ELF-1 (cell line): ENCODE results near the gene SLC35F1.
"Not testable (repeated sequence)": the region's sequence is repeated elsewhere in the genome, so short reads cannot be mapped to it uniquely, and the experiment has no call there.

Experiments used
- DNase-seq: peaks from one replicate; pipeline ENCODE4 v3.0.0-alpha.2; 2016; ENCODE audit warnings: low read depth, low spot score

Gene SLC35F1

GRCh38 chr6:117927866-117928265 lies 20.8 kb downstream of the SLC35F1 start:
- no peak for DNase-seq

- no peak for DNase-seq
Measured at GRCh38 chr6:117928833-117929232, 21.8 kb downstream of the SLC35F1 start.

- DNase-seq: no peak
Measured at GRCh38 chr6:117929501-117929900, 22.4 kb downstream of the SLC35F1 start.

DNA sequence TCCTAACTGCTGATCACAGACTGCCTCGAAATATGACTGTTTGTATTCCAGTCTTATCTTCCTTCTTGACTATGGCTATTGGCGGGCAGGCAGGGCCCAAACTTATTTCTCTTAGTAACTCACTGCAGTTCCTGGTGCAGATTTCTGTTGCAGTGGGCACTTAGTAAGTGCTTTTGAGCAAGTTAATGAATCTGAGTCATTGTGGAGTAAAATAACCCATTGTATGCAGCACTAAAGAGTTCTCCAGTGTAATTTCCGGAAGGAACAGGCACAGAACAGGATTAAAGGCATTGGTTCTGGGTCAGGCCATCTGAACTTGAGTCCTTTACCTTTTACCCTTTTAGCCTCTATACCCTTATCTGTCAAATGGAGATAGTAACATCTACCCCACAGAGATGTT lies 23.6 kb downstream of the SLC35F1 start:
- no peak for DNase-seq

GRCh38 chr6:117932001-117932400 lies 24.9 kb downstream of the SLC35F1 start:
- no peak for DNase-seq

DNA sequence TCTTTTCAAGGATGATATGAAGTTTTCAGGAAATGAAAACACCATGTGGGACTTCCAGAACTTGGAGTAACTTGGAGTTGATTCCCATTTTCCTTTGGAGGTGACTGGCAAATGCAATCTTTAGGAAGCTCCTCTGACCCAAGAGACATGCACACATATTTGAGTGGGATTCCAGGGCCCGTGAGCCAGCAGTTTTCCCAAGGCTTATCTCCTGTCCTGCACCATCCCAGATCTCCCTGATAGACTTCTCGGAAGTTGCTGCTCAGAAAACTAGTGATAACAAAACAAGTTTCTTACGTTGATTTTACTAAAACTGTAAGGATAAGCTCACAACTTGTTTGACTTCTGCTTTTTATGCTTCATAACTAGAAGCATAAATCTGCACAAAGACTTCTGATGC lies 25.6 kb downstream of the SLC35F1 start:
- DNase-seq: no peak

DNA sequence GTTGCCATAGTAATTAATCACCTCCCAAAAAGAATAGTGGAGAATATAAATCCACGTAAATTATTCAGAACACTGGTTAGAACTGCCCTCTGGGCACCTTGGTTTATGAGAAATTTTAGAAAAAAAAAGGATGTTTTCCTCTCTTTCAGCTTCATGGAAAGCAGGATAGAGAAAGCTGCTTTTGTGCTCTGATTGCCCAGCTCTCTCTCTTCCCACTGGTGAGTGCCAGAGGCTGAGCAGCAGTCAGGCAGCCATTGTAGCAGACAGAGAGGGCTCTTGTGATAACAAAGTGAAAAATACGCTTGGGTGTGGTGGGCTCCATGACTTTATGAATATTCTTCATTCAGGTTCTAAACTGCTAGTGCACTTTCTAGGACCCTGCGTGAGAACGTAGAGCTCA lies 26.4 kb downstream of the SLC35F1 start:
- no peak for DNase-seq

DNA sequence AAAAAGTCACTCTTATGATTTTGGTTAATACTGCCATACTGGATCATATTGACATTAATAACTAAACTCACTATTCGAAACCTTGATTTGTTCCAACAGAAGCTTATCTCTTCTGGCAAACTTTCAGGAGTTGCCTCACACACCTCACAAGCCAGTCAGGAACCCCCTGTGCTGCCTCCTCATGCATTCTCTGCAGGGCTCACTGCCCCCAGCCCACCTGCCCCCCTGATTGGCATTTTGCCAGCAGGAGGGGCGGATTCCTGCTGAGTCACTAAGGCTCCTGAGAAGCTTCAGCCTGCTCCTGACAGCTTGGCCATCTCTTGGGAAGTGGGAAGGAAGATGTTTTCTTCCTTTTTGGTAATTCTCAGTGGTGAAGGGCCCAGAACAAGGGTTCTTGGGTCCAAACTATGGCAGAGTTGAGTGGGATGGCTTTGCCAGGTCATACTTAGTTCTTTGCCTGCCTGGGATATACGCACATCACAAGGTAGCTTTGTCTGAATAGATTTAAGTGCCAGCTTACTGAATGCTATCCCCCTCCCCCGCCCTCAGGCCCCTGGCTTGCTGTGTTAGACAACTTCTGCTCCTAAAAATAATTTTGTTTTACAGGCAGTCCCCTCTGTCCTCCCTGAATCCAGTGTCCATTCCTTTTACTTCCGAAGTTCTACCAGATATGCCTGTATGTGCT lies 31.4 kb downstream of the SLC35F1 start:
- peak; percentile 63 for DNase-seq

DNA sequence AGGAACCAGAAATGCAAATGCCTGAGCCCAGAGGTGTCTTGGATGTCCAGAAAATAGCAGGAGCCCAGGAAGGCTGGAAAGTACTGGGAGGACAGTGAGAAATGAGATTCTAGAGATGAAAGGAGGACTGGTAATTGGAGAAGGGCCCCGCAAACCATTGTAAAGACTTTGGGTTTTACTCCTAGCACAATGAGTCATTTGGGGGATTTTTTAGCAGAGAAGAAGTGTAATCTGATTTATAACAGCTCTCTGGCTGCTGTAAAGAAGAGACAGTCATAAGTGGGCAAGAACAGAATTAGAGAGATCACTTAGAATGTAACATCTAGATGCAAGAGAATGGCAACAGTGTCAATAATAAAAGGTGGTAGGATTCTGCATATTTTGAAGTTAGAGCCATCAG lies 40.2 kb downstream of the SLC35F1 start:
- no peak for DNase-seq

GRCh38 chr6:117951783-117952182 lies 44.7 kb downstream of the SLC35F1 start:
- peak; percentile 84 for DNase-seq

DNA sequence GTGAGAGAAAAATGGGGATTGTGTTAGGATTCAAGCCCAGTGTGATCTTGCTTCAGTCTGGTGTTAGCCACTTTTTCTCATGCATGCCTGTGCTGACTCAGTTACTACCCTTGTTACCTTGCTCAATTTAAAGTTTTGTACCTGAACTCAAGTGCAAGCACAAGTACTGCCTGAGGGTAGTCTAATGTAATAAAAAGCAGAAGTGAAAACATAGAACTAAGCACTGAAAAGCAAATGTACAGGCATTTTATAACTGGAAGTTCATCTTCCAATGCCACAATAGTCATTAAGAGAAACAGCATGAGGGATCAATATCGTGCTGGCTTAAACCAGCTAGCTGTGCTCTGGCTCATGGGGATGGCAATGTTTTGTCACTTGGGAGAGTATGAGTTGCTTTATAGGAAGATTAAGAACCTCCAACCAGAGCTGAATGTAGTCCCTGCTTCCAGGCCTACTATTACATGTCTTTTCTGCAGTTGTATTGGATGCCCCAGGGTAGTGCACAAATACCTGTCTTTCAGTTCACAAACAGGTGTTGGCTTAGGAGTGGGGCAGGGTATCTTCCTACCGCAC lies 48.7 kb downstream of the SLC35F1 start:
- no peak for DNase-seq

DNA sequence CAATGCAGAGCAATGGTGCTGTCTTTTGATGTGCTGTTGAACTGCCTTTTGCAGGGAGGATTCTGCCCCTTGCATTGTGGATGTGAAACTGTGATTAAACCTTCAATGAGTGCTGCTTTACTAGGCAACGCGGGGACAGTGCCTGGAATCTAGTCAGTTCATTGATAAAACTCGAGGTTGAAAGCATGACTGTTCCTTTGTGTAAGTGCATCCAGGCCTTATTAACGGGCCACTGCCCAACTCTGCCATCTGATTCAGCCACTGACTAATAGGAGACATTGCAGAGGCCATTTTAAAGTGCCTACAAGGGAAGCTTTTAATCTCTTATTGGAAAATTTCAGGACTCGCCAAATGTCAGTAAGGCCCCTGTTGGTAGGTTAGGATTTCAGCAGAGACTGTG lies 49.3 kb downstream of the SLC35F1 start:
- no peak for DNase-seq

DNA sequence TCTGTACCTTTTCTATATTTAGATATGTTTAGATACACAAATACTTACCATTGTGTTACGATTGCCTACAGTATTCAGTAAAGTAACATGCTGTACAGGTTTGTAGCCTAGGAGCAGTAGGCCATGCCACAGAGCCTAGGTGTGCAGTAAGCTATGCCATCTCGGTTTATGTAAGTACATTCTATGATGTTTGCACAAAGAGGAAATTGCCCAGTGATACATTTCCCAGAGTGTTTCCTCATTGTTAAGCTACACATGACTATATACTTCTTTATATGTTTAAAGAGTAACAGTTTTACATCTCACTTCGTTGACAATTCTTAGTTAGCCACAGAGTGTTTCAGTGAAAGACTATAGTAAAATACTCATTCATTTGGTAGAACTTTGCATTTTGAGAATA lies 51.5 kb downstream of the SLC35F1 start:
- DNase-seq: no peak

GRCh38 chr6:117960877-117961276 lies 53.8 kb downstream of the SLC35F1 start:
- no peak for DNase-seq

GRCh38 chr6:117961301-117961700 lies 54.2 kb downstream of the SLC35F1 start:
- DNase-seq: no peak

DNA sequence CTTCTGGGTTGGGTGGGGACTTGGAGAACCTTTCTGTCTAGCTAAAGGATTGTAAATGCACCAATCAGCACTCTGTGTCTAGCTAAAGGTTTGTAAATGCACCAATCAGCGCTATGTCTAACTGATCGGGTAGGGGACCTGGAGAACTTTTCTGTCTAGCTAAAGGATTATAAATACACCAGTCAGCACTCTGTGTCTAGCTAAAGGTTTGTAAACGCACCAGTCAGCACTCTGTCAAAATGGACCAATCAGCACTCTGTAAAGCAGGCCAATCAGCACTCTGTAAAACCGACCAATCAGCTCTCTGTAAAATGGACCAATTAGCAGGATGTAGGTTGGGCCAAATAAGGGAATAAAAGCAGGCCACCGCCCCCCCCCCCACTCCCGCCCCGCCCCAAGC lies 58.7 kb downstream of the SLC35F1 start:
- DNase-seq: not testable (repeated sequence)

DNA sequence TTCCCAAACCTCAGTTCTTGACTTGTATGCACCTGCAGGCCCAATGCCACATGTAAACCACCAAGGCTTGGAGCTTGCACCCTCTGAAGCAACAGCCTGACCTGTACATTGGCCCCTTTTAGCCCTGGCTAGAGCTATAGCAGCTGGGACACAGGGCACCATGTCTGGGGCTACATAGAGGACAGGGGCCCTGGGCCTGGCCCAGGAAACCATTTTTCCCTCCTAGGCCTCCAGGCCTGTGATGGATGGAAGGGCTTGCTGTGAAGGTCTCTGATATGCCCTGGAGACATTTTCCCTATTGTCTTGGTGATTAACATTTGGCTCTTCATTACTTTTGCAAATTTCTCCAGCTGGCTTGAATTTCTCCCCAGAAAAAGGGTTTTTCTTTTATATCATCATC lies 64.6 kb downstream of the SLC35F1 start:
- DNase-seq: no peak

DNA sequence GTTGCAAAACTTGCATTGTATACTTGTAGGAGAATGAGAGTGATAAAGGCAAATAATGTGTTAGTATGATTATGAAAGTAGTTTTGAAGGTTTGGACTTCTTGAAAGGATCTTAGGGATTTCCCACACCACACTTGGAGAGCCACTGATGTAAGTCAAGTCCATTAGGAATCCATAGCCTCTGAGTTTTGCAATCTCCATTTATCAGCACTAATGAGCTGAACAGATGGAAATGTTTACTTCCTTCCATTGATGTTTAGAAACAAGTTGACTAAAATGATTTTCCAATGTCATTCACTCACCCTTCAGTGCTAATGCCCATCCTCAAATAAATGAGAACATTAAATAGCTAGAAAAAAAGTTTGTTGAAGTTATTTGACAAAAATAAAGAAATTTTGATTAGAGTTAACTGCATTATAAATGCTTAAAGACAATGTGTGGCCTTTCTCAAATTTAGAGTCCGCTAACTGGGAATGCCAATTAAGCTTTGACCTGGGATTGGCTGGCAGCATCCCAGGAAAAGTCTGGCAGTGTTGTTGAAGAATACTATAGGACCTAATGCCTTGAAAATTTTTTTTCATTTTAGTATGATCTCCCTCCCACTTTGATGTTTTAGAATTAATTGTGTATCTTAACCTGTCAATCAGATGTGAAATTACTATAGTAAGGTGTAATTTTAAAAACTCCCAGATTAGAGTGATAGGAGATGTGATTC lies 68.0 kb downstream of the SLC35F1 start:
- no peak for DNase-seq

GRCh38 chr6:117976030-117976651 lies 69.1 kb downstream of the SLC35F1 start:
- DNase-seq: peak; percentile 13

DNA sequence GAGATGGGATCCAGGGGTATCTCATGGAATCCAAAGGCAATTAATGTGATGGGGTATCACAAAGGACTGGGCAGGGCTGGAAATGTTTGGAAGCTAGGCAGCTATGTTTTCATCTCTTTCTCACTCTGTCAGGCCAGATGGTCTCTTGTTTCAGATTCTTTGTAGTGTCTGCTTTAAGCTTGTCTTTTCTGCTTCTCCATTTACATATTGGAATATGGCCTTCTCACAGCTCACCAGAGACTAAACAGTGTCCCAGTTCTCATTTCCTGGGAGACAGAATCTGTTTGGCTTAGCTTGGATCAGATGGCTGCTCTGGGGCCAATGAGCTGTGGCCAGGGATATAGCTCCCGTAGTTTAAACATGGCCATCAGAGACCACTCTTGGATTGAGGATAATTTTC lies 78.9 kb downstream of the SLC35F1 start:
- no peak for DNase-seq

- DNase-seq: no peak
Measured at GRCh38 chr6:117986396-117986795, 79.3 kb downstream of the SLC35F1 start.

DNA sequence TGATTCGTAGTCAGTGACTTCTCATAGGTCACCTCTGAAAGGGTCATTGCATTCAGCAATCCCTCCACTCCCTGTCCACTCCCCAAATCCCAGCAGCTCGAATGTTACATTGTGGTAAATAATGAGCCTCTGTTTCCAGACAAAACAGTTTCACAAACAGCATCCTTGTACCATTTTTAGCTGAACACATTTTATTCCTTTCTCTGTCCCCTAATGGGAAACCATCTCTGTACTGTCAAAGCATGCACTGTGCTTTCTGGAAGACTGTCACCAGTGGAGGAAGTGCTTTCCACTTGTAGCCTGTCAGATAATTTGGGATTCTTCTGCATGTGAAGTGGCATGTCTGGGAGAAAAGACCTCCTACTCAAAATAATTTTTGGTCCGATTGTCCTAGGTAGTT lies 82.0 kb downstream of the SLC35F1 start:
- DNase-seq: no peak

DNA sequence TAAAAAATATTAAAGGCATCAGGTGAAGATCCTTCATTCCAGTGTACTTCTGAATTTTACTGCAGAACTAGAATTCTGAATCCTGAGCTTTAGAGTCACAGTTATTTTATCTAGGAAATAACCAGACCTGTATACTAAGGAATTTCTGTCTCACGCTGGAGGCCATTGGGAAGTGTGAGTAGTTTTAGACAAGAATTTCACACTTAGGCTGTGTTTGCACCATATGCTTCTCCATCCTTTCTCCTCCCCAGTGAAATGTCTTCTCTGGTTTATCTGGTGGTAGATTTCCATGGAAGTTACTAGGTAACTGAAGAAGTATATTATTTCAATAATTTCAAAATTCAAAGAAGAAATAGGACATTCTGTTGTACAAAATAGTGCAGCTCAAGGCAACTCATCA lies 83.1 kb downstream of the SLC35F1 start:
- DNase-seq: no peak
